Activated T-helper 1 cell treated with anti-CD3 and anti-CD28 coated beads, Interleukin-12 subunit alpha, Interleukin-12 subunit beta, Interleukin-2, Interleukin-4 antibody, amounts not matched to agents 30 ng/mL and 10 ng/mL and 1 ng/mL, durations not matched to agents 14 hours and 24 hours and 36 hours (primary cell): ENCODE measurements around the gene DIRAS1. TPM values are rescaled to one million over a fixed set of nuclear protein-coding genes. Genes with fewer than 3 reads are reported as not detected.

Experiments used
- total RNA-seq: library from RNA; stranded (reverse); gene quantifications from 2 replicates; pipeline ENCODE4 v1.2.3, GENCODE V29; 2022

DIRAS1 gene
- total RNA-seq, 1 donor from 2014 or later, result not detected

Other genes with a start within 250 kb of the DIRAS1 start
- 129 and 132 TPM in 2 replicates for gene GADD45B, start 245.2 kb downstream of the DIRAS1 start, total RNA-seq
- 0.07 and 0.13 TPM in 2 replicates for gene GNG7, start 18.7 kb downstream of the DIRAS1 start, total RNA-seq
- 50.3 and 51.6 TPM in 2 replicates for gene SLC39A3, start 18.6 kb upstream of the DIRAS1 start, total RNA-seq
- gene SGTA, start 61.9 kb upstream of the DIRAS1 start, total RNA-seq, result 73.4 and 77.8 TPM in 2 replicates
- 190 and 195 TPM in 2 replicates for gene THOP1, start 64.1 kb upstream of the DIRAS1 start, total RNA-seq
- 1.8 and 1.9 TPM in 2 replicates for gene ZNF554, start 98.5 kb upstream of the DIRAS1 start, total RNA-seq
- 0.37 and 0.65 TPM in 2 replicates for gene ZNF555, start 120.1 kb upstream of the DIRAS1 start, total RNA-seq
- not detected in 2 replicates for gene ZNF556, start 146.0 kb upstream of the DIRAS1 start, total RNA-seq
- 2.2 and 2.6 TPM in 2 replicates for gene ZNF57, start 179.6 kb upstream of the DIRAS1 start, total RNA-seq
- gene ZNF77, start 223.6 kb upstream of the DIRAS1 start, total RNA-seq, result 3.2 and 5.3 TPM in 2 replicates